Measurements from ENCODE around the gene SNX20. TPM values are rescaled to one million over a fixed set of nuclear protein-coding genes. Genes with fewer than 3 reads are reported as not detected.

SNX20 gene
- total RNA-seq, 4 donors from 2014 or later, result 0.57 to 1.5 (median 1.0) TPM

DNA sequence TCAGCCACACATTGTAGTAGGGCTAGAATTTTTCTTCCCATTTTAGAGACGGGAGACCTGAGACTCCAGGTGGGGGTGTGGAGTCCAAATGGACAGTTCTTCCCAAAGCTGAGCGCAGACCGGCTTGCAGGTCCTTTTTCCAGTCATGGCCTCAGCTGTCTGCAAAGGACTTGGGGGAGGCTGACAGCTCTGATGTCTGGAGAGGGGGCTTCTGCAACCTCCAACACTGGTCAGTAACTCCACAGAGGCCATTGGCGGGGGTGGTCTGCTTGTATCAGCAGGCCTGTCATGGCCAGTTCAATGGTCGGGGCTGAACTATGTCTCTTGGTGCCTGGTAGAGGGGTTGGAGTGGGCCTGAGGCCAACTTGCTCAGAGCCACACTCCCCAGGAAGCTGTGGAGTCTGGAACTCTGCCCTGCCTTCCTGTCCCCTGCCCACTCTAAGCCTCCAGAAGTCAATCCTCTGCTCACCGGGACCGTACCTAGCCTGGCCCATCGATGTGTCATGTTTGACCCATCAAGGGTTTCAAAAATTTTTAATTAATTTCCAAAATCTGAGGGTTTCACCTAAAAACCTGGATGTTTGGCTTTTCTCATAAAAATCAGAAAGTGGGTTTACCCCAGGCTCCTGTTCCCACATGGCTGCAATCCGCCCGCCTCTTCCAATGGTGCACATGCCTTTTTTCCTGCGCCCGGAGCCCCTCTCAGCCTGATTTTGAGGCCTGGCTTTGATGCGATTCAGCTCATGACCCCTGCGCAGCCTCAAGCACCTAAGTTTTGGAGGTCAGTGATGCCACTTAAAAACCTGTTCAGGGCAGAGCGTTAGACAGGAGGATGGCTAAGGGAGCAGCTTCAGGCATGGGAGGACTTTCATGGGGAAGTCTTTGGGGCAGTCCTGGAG is 39.9 kb downstream of the SNX20 start:
- TF ChIP-seq POLR2A (IDR thresholded peaks at IDR 0.05), result no peak
- TF ChIP-seq, protein P1, sequence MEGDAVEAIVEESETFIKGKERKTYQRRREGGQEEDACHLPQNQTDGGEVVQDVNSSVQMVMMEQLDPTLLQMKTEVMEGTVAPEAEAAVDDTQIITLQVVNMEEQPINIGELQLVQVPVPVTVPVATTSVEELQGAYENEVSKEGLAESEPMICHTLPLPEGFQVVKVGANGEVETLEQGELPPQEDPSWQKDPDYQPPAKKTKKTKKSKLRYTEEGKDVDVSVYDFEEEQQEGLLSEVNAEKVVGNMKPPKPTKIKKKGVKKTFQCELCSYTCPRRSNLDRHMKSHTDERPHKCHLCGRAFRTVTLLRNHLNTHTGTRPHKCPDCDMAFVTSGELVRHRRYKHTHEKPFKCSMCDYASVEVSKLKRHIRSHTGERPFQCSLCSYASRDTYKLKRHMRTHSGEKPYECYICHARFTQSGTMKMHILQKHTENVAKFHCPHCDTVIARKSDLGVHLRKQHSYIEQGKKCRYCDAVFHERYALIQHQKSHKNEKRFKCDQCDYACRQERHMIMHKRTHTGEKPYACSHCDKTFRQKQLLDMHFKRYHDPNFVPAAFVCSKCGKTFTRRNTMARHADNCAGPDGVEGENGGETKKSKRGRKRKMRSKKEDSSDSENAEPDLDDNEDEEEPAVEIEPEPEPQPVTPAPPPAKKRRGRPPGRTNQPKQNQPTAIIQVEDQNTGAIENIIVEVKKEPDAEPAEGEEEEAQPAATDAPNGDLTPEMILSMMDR (IDR thresholded peaks at IDR 0.05), result no peak
- no peak for DNase-seq (ENCODE audit: low spot score in 2 of 2)
- WGBS, 2 donors, result 86 to 87% methylated on average over 14 to 15 of the region's 15 CpGs
- intact Hi-C loops (cut with DNase I; ENCODE audit: low total_unique reads), result no loop called here
- H3K4me3 ChIP-seq (ENCODE audit: low read depth, poor library complexity, severe bottlenecking), result no peak overlapping the region

DNA sequence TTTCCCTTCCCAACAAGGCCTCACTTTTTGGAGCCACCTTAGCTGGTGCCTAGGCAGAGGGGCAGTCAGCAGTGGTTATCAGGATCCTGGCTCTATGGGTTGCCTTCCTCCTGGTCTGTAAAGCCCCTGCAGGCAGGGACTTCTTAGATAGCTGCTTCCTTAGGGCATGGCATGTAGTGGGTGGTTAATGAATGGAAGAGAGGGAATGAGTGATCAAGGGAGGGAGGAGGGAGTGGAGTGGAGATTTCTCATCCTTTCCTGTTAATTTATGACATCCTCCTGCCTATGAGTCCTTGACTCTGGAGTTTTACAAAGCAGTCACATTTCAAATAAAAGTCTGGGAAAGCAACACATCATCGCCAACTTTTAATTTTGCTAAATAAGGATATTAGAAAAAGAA is 40.7 kb downstream of the SNX20 start:
- intact Hi-C loops (cut with DNase I; ENCODE audit: low total_unique reads), result no loop called here
- no peak for DNase-seq (ENCODE audit: low spot score in 2 of 2)
- TF ChIP-seq POLR2A (IDR thresholded peaks at IDR 0.05), result no peak
- H3K4me3 ChIP-seq (ENCODE audit: low read depth, poor library complexity, severe bottlenecking), result no peak overlapping the region
- 92% methylated on average over 1 of the region's 1 CpG for WGBS, 2 donors

GRCh38 chr16:50638816-50639670 is 42.1 kb downstream of the SNX20 start:
- WGBS, 2 donors, result 82 to 91% methylated on average over 8 of the region's 8 CpGs
- no peak overlapping the region for H3K4me3 ChIP-seq (ENCODE audit: low read depth, poor library complexity, severe bottlenecking)
- intact Hi-C loops (cut with DNase I; ENCODE audit: low total_unique reads), result no loop called here
- TF ChIP-seq, protein P1 (IDR thresholded peaks at IDR 0.05), result no peak
- no peak for TF ChIP-seq POLR2A (IDR thresholded peaks at IDR 0.05)
- DNase-seq (ENCODE audit: low spot score in 2 of 2), result no peak

GRCh38 chr16:50637716-50638602 is 43.2 kb downstream of the SNX20 start:
- intact Hi-C loops (cut with DNase I; ENCODE audit: low total_unique reads), result no loop called here
- no peak for TF ChIP-seq POLR2A (IDR thresholded peaks at IDR 0.05)
- TF ChIP-seq, protein P1 (IDR thresholded peaks at IDR 0.05), result no peak
- 80 to 85% methylated on average over 12 to 13 of the region's 13 CpGs for WGBS, 2 donors
- H3K4me3 ChIP-seq (ENCODE audit: low read depth, poor library complexity, severe bottlenecking), result no peak overlapping the region
- no peak for DNase-seq (ENCODE audit: low spot score in 2 of 2)

DNA sequence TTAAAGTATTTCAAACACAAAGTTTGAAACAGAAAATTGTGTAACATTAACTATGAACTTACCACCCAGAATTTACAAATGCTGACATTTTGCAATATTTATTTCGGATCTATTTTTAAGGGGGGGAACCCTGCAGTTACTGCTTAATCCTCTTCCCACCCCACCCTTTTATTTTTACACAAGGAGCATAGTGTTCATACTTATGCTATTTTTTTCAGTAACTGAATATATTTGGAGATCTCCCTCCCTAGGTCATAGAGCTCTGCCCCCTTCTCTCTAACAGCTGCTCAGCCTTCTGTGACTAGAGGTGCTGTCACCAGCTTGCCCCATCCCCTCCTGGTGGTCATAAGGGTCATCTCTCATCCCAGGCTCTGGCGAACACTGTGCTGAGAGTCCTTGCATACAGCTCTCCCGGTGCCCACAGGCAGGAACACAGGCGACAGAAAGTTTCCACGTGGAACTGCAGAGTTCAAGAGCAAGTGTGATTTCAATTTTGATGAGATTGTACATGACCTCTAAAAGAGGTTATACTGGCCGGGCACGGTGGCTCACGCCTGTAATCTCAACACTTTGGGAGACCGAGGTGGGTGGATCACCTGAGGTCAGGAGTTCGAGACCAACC is 44.2 kb downstream of the SNX20 start:
- no peak for DNase-seq (ENCODE audit: low spot score in 2 of 2)
- 91 to 94% methylated on average over 10 of the region's 10 CpGs for WGBS, 2 donors
- intact Hi-C loops (cut with DNase I; ENCODE audit: low total_unique reads), result no loop called here
- TF ChIP-seq, protein P1 (IDR thresholded peaks at IDR 0.05), result no peak
- TF ChIP-seq POLR2A (IDR thresholded peaks at IDR 0.05), result no peak
- no peak overlapping the region for H3K4me3 ChIP-seq (ENCODE audit: low read depth, poor library complexity, severe bottlenecking)

All from lower leg skin (tissue), 4 donors.